ENCODE results near the gene API5.

- TF ChIP-seq, protein P1, sequence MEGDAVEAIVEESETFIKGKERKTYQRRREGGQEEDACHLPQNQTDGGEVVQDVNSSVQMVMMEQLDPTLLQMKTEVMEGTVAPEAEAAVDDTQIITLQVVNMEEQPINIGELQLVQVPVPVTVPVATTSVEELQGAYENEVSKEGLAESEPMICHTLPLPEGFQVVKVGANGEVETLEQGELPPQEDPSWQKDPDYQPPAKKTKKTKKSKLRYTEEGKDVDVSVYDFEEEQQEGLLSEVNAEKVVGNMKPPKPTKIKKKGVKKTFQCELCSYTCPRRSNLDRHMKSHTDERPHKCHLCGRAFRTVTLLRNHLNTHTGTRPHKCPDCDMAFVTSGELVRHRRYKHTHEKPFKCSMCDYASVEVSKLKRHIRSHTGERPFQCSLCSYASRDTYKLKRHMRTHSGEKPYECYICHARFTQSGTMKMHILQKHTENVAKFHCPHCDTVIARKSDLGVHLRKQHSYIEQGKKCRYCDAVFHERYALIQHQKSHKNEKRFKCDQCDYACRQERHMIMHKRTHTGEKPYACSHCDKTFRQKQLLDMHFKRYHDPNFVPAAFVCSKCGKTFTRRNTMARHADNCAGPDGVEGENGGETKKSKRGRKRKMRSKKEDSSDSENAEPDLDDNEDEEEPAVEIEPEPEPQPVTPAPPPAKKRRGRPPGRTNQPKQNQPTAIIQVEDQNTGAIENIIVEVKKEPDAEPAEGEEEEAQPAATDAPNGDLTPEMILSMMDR (IDR thresholded peaks at IDR 0.05) = no peak
- TF ChIP-seq MLX (CRISPR knock-in tag; IDR thresholded peaks at IDR 0.05) (no peak), USF1 (CRISPR knock-in tag; IDR thresholded peaks at IDR 0.05) (no peak), MYBL2 (CRISPR knock-in tag; IDR thresholded peaks at IDR 0.05) (no peak)
Observed at GRCh38 chr11:43289368-43289767, 22.4 kb upstream of the API5 start.

Data from WTC11 (cell line).